ENCODE results near the gene SFMBT1. TPM values are rescaled to one million over a fixed set of nuclear protein-coding genes. Genes with fewer than 3 reads are reported as not detected.
"Not testable (repeated sequence)": the region's sequence is repeated elsewhere in the genome, so short reads cannot be mapped to it uniquely, and the experiment has no call there.

The SFMBT1 gene
- total and polyA plus RNA-seq, 2 donors (not counting 1 experiment from before 2014, with no cell fraction given), result 3.7 to 5.6 TPM

DNA sequence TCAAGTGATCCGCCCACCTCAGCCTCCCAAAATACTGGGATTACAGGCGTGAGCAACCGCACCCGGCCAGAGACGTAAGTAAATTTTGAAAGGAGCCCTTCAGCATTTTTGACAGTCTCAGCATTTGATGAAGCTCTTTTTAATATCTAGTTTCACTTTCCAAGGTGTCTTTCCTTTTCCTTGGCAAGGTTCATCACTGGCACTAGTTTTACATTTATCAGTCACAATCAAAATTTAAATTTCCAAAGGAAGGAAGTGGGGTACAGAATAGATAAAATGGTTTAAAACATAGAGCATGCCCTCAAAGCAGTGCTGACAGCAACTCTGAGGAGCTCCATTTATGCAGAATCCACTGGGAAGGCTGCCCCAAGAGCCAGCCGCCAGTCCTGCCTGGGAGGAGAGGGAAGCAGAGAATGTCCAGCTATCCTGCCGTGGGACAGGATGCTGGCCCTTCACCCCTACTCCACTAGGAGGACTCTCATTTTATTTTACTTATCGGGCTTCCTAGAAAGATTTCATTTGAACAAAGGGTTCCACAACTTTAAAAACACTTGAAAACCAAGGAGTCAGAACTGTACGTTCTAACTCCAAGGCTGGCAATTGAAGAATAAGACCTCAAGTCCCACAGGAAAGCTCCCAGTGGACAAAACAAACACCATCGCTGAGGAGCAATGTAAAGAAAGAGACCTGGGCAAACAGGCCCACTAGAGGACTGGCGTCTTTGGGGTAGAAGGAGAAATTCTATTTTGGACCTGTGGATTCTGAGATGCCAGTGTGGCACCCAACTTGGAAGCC, 9.9 kb downstream of the SFMBT1 start:
- Histone ChIP-seq H3K27me3 (ENCODE audit: control insufficient read depth, insufficient read depth, low read length) (no peaks in the 10 kb centered on the region), H3K27ac (ENCODE audit: insufficient read depth, low read length) (no peak overlapping the region), H2AFZ (ENCODE audit: low read length) (no peak overlapping the region), H3K9ac (ENCODE audit: insufficient read depth, low read length) (no peak overlapping the region), H4K20me1 (ENCODE audit: control insufficient read depth, extremely low read depth, insufficient read depth, low read length) (no peaks in the 10 kb centered on the region), H3K36me3 (ENCODE audit: control insufficient read depth, insufficient read depth, low read length) (no peaks in the 10 kb centered on the region), H3K4me1 (ENCODE audit: control insufficient read depth, extremely low read depth, insufficient read depth, low read length) (no peaks in the 10 kb centered on the region), H3K9me3 (ENCODE audit: control insufficient read depth, insufficient read depth, low read depth, low read length) (no peaks in the 10 kb centered on the region), H3K4me2 (ENCODE audit: extremely low read depth, insufficient read depth, low read length) (no peak overlapping the region), H3K79me2 (ENCODE audit: control insufficient read depth, insufficient read depth, low read length) (no peaks in the 10 kb centered on the region), H3K4me3 (replicated peaks in 1 of 4; ENCODE audit: control extremely low read depth in 1 of 4, insufficient read depth in 1 of 4, low read depth in 3 of 4, low read length in 4 of 4) (no peak overlapping the region)
- no peak for DNase-seq (ENCODE audit: low read depth in 2 of 2)
- TF ChIP-seq EZH2 (IDR thresholded peaks at IDR 0.05; ENCODE audit: low read length, missing control alignments) (no peak), CTCF (conservative IDR thresholded peaks at IDR 0.05 in 1 of 2, IDR thresholded peaks at IDR 0.05 in 1 of 2; ENCODE audit: low read depth in 1 of 2, low read length in 2 of 2) (no peak)

GRCh38 chr3:53035018-53035417, 10.9 kb downstream of the SFMBT1 start:
- not testable (repeated sequence) for H3K9ac ChIP-seq (ENCODE audit: insufficient read depth, low read length); H4K20me1 ChIP-seq (ENCODE audit: control insufficient read depth, extremely low read depth, insufficient read depth, low read length); H2AFZ ChIP-seq (ENCODE audit: low read length); H3K9me3 ChIP-seq (ENCODE audit: control insufficient read depth, insufficient read depth, low read depth, low read length); DNase-seq (ENCODE audit: low read depth in 2 of 2); H3K4me3 ChIP-seq (replicated peaks in 1 of 4; ENCODE audit: control extremely low read depth in 1 of 4, insufficient read depth in 1 of 4, low read depth in 3 of 4, low read length in 4 of 4); H3K27ac ChIP-seq (ENCODE audit: insufficient read depth, low read length); H3K79me2 ChIP-seq (ENCODE audit: control insufficient read depth, insufficient read depth, low read length); H3K4me2 ChIP-seq (ENCODE audit: extremely low read depth, insufficient read depth, low read length); H3K36me3 ChIP-seq (ENCODE audit: control insufficient read depth, insufficient read depth, low read length); H3K4me1 ChIP-seq (ENCODE audit: control insufficient read depth, extremely low read depth, insufficient read depth, low read length); H3K27me3 ChIP-seq (ENCODE audit: control insufficient read depth, insufficient read depth, low read length)

DNA sequence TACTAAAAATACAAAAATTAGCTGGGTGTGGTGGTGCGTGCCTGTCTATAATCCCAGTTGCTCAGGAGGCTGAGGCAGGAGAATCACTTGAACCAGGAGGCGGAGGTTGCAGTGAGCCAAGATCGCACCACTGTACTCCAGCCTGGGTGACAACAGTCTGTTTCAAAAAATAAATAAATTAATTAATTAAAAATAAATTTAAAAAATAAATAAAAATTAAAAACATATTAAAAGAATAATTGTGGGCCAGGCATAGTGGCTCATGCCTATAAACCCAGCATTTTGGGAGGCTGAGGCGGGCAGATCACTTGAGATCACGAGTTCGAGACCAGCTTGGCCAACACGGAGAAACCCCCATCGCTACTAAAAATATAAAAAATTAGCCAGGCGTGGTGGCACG, 11.5 kb downstream of the SFMBT1 start:
- not testable (repeated sequence) for H3K79me2 ChIP-seq (ENCODE audit: control insufficient read depth, insufficient read depth, low read length); H3K9me3 ChIP-seq (ENCODE audit: control insufficient read depth, insufficient read depth, low read depth, low read length); H3K4me2 ChIP-seq (ENCODE audit: extremely low read depth, insufficient read depth, low read length); H3K4me1 ChIP-seq (ENCODE audit: control insufficient read depth, extremely low read depth, insufficient read depth, low read length); H3K27me3 ChIP-seq (ENCODE audit: control insufficient read depth, insufficient read depth, low read length); H3K9ac ChIP-seq (ENCODE audit: insufficient read depth, low read length); H3K4me3 ChIP-seq (replicated peaks in 1 of 4; ENCODE audit: control extremely low read depth in 1 of 4, insufficient read depth in 1 of 4, low read depth in 3 of 4, low read length in 4 of 4); H3K27ac ChIP-seq (ENCODE audit: insufficient read depth, low read length); H2AFZ ChIP-seq (ENCODE audit: low read length); H4K20me1 ChIP-seq (ENCODE audit: control insufficient read depth, extremely low read depth, insufficient read depth, low read length); DNase-seq (ENCODE audit: low read depth in 2 of 2); H3K36me3 ChIP-seq (ENCODE audit: control insufficient read depth, insufficient read depth, low read length)

- no peaks in the 10 kb centered on the region for H3K79me2 ChIP-seq (ENCODE audit: control insufficient read depth, insufficient read depth, low read length)
These were observed 13.3 kb downstream of the SFMBT1 start for GRCh38 chr3:53032609-53033008.

More at GRCh38 chr3:53032609-53033008, 13.3 kb downstream of the SFMBT1 start:
- H3K27ac ChIP-seq (ENCODE audit: insufficient read depth, low read length), result no peak overlapping the region
- DNase-seq (ENCODE audit: low read depth in 2 of 2), result no peak
- H3K9me3 ChIP-seq (ENCODE audit: control insufficient read depth, insufficient read depth, low read depth, low read length), result no peaks in the 10 kb centered on the region
- no peak overlapping the region for H3K9ac ChIP-seq (ENCODE audit: insufficient read depth, low read length)
- H3K27me3 ChIP-seq (ENCODE audit: control insufficient read depth, insufficient read depth, low read length), result no peaks in the 10 kb centered on the region
- H3K4me1 ChIP-seq (ENCODE audit: control insufficient read depth, extremely low read depth, insufficient read depth, low read length), result no peaks in the 10 kb centered on the region
- TF ChIP-seq CTCF (conservative IDR thresholded peaks at IDR 0.05 in 1 of 2, IDR thresholded peaks at IDR 0.05 in 1 of 2; ENCODE audit: low read depth in 1 of 2, low read length in 2 of 2) (no peak), EZH2 (IDR thresholded peaks at IDR 0.05; ENCODE audit: low read length, missing control alignments) (no peak)
- no peaks in the 10 kb centered on the region for H3K36me3 ChIP-seq (ENCODE audit: control insufficient read depth, insufficient read depth, low read length)
- H3K4me2 ChIP-seq (ENCODE audit: extremely low read depth, insufficient read depth, low read length), result no peak overlapping the region
- no peak overlapping the region for H2AFZ ChIP-seq (ENCODE audit: low read length)
- H4K20me1 ChIP-seq (ENCODE audit: control insufficient read depth, extremely low read depth, insufficient read depth, low read length), result no peaks in the 10 kb centered on the region
- H3K4me3 ChIP-seq (replicated peaks in 1 of 4; ENCODE audit: control extremely low read depth in 1 of 4, insufficient read depth in 1 of 4, low read depth in 3 of 4, low read length in 4 of 4), result no peak overlapping the region
